HL-60/S4 (cell line): Measurements from ENCODE around the gene ATP6V0D1.

ENCODE experiments used
- in situ Hi-C: fragments of 300-500 bp; cut with MboI; formaldehyde crosslinking; loops from 2 replicates; pipeline ENCODE4 v1.14.3; 2022; ENCODE audit warnings: low sequenced_read_pairs

Gene ATP6V0D1

DNA sequence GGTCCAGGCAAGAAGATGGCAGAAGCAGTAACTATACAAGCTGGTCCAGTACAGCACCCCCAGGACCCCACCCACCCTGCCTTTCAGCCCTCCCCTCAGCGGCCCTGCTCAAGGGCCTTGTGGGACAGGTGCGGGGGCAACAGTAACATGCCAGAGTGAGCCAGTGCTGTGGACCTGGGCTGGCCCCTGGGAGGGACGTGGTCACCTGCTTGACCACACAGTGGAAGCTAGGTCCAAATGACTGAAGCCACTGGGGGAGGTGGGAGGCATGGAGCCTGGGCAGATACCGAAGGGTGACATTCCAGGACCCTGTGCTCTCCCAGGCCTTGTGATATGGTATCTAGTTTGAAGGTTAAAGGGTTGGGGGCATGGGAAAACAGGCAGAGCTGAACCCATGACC, 17.3 kb downstream of the ATP6V0D1 start:
- in situ Hi-C loops = loop anchor here (25.0 kb wide), 1 partner anchor 501 kb away; the partner anchor contains the start of gene CES3

- in situ Hi-C loops = loop anchor here (25.0 kb wide), 1 partner anchor 501 kb away; the partner anchor contains the start of gene CES3
These were observed 17.9 kb downstream of the ATP6V0D1 start for GRCh38 chr16:67463059-67463458.

DNA sequence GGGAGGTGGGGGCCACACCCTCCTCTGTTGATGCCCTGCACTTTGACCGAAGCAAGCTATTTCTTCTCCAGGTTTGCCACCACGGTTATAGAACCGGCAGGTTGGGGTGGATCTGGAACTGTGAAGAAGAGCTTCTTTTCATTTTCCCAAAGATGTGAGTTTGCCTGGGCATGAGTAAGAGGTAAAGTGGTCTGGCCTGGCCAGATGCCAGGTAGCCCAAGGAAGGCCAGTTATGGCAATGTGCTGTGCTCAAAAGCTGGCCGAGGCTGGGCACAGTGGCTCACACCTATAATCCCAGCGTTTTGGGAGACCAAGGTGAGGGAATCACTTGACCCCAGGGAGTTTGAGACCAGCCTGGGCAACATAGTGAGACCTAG, 18.7 kb downstream of the ATP6V0D1 start:
- in situ Hi-C loops = loop anchor here (25.0 kb wide), 1 partner anchor 500 kb away; the partner anchor contains the start of gene CES3

DNA sequence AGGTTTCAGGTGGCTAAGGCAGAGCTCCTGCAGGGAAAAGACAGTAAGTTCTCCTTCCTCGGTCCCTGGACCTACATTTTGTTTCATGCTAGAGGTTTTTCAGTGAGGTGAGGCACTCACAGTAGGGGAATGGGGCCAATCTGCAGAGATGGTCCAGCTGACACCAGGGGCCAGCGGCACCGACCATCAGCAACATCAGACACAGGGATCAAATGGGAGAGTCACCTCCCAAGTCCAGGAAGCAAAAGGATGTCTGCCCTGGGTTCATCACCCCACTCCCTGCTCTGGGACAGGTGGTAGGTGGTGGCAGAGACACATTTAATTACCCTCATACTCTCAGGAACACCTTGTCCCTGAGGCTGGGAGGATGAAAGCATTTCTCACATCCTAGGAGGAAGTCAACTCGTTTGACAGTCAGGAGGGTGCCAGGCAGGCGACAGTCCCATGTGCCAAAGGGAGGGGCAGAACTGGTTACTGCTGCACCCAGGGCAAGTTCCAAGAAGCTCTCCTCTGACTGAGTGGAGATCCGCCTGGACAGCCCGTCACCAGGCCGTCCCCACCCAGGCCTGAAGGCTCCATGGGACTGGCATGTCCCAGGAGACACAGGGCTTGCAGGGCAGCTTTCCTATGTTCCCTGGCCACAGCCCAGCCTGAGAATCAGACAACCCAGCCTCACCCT, 19.2 kb downstream of the ATP6V0D1 start:
- in situ Hi-C loops = loop anchor here (25.0 kb wide), 1 partner anchor 499 kb away; the partner anchor contains the start of gene CES3

DNA sequence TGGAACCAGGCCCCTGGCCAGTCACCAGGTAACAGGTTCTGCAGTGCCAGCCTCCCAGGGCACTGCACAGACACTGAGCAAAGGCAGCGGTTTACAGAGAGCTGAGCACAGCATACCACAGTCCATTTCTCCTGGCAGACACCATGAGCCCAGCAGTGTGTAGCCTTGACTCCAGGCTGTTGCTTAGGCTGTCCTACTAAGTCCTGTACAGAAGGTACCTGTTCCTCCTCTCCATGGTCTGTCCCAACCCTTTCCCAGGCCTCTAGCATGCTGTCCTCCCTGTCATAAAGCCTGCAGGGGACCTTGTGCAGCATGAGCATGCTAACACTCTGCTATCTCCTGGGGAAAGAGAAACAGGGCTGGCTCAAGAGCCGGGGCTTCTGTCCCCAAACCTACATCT, 20.0 kb downstream of the ATP6V0D1 start:
- in situ Hi-C loops = loop anchor here (25.0 kb wide), 1 partner anchor 499 kb away; the partner anchor contains the start of gene CES3

DNA sequence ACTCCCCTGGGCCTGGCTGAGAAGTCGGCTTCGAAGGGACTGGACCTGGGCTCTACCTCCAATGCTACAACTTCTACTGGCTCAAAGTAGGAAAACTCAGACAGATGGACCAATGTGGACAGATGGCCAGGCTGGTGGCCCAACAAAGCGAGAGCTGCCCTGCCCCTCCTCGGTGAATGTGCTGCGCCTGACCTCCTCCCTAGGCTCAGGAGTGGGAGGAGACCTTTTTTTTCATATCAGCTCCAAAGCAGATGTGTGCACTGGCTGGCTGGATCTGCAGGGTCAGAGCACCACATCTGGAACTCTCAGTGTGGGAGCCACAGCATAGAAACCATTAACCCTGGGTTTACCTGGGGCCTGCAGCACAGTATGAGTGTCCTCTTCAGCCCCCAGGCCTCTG, 20.8 kb downstream of the ATP6V0D1 start:
- in situ Hi-C loops = loop anchor here (25.0 kb wide), 1 partner anchor 498 kb away; the partner anchor contains the start of gene CES3

GRCh38 chr16:67459861-67460150, 21.2 kb downstream of the ATP6V0D1 start:
- in situ Hi-C loops = loop anchor here (25.0 kb wide), 1 partner anchor 498 kb away; the partner anchor contains the start of gene CES3

DNA sequence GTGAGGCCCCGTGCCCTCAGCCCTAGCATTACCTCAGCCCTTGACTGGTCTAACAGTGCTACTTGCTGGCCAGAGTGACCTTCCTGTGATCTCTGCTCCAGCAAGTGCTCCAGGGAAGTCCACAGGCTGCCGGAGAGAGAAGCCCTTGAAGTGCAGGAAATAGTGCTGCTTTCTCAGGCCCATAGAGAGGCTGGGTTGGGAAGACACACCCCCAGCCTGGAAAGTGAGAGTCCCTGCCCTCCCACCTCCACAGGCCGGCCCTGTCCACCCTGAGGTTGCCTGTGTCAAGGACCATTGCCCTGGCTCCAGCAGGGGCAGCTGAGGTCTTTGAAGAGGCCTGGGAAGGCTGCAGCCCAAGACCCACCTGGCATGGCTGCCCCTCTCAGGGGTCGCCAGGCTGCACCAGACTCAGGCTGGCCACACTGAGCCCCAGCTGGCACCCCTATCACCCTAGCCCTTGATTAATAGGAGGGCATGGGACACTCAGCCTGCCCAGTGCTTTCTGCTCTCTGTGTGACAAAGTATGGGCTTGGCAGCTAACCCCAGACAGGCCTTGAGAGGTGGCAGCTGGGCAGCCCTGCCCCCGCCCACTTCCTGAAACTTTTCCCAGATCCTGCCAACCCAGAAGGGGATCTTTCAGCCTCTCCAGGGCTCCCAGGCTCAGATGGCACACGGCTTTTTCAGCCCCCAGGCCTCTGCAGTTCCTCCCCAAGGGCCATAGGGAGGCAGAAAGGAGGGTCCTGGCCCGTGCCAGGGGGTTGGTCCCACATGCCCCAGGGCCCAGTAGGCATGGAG, 21.7 kb downstream of the ATP6V0D1 start:
- in situ Hi-C loops = loop anchor here (25.0 kb wide), 1 partner anchor 497 kb away; the partner anchor contains the start of gene CES3

GRCh38 chr16:67458121-67458641, 22.8 kb downstream of the ATP6V0D1 start:
- in situ Hi-C loops = loop anchor here (25.0 kb wide), 1 partner anchor 496 kb away; the partner anchor contains the start of gene CES3

DNA sequence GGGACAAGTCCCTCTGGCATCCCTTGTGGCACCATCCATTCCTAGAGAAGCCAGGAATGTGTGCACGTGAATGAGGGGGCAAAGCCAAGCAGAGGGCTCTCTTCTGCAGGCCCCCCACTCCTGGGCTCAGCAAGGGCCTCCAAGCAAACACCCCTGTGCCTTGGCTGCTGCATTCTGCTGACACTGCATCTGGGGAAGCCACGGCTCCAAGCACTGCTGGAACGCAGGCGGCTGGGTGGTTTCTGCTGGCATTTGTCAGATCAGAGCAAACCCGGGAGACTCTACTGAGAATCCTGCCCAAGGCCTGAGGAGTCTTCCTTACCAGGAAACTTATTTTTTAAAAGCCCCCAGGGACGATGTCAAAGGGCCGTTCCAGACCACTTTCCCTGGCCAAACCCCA, 23.3 kb downstream of the ATP6V0D1 start:
- in situ Hi-C loops = loop anchor here (25.0 kb wide), 1 partner anchor 495 kb away; the partner anchor contains the start of gene CES3

DNA sequence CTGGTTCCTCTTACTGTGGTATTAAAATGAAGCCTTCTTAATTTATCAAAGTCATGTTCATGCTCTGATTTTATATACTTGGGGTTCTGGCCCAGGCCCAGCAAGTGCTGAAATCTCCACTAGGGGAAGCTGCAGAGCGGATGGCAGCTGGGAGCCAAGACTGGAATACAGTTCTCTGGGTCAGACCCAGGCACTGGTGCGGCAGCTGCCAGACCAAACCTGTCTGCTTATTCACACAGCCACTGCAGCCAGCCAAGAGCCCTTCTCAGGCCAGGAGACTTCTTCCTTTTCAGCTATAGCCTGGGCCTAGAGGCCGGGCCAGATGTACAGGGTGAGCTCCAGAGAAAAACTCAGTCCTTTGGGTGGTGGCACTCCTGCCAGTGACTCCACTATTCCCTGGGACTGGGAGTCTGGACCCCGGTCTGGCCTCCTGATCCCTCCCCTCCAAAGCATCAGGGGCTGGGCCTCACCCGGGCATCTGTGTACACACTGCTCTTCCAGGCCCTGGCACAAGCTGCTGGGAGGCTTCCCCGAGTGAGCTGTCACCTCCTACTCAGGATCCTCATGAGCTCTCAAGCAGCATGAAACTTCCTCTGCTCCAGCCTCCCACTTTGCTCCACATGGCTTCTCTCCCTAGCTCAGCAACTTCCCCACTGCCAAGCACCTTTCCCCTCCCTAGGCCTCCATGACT, 24.4 kb downstream of the ATP6V0D1 start:
- in situ Hi-C loops = loop anchor here (25.0 kb wide), 1 partner anchor 494 kb away; the partner anchor contains the start of gene CES3

- in situ Hi-C loops = loop anchor here (25.0 kb wide), 1 partner anchor 493 kb away; the partner anchor contains the start of gene CES3
These were observed 26.1 kb downstream of the ATP6V0D1 start for GRCh38 chr16:67454852-67455251.

DNA sequence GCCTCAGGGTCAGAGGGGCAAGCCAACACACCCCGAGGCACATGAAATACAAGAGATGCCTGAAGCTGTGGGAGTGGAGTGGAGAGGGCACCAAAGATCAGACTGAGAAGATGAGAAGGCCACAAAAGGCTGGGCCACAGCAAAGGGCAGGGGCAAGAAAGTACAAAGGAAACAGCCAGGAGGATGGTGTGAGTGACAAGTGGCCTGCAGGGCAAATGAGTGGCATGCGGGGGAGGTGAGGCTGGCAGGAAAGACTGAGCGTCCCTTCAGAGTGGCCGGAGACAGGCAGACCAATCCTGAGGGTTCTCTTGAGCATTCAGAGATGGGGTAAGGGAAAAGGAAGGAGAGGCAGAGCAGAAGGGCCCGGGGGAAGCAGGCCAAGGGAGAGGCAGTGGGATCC, 26.9 kb downstream of the ATP6V0D1 start:
- in situ Hi-C loops = loop anchor here (25.0 kb wide), 1 partner anchor 492 kb away; the partner anchor contains the start of gene CES3

- in situ Hi-C loops = loop anchor here (25.0 kb wide), 1 partner anchor 490 kb away; the partner anchor contains the start of gene CES3
These were observed 29.1 kb downstream of the ATP6V0D1 start for GRCh38 chr16:67451704-67452435.

- in situ Hi-C loops = loop anchor here (25.0 kb wide), 1 partner anchor 489 kb away; the partner anchor contains the start of gene CES3
These were observed 29.8 kb downstream of the ATP6V0D1 start for GRCh38 chr16:67451061-67451703.

GRCh38 chr16:67449739-67450138, 31.2 kb downstream of the ATP6V0D1 start:
- in situ Hi-C loops = loop anchor here (25.0 kb wide), 1 partner anchor 487 kb away; the partner anchor contains the start of gene CES3

DNA sequence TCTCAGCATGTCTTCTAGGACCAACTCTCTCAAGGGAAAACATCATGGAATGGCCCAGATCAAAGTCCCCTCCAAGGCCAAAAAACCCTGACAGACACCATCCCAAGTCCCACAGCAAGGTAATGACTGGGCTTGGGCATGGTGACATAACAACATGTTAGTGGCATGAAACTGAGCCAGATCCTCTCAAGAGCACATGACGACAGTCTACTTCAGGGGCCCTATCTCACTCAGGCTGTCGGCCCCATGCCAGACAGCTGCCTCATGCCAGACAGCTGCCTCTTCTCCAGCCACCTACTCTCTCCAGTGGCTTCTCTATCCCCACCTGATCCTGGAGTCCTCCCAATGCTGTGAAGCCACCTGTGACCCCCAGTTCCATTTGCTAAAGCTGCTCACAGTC, 31.6 kb downstream of the ATP6V0D1 start:
- in situ Hi-C loops = no loop called here

DNA sequence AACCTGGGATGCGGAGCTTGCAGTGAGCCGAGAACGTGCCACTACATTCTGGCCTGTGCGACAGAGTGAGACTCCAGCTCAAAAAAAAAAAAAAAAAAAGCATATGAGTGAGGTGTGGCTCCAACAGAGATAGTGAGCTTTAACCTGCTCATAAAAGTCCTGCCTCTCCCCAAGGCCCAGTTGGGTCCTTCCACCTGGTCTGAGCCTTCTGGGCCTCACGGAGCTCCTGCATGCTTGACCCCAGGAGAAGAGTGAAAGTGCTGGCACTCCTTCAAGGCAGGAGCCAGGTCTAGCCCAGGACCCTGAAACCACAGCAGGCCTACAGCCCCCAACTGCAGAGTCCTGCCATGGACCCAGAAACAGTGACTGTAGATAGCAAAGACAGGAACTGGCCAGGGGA, 32.4 kb downstream of the ATP6V0D1 start:
- in situ Hi-C loops = no loop called here

DNA sequence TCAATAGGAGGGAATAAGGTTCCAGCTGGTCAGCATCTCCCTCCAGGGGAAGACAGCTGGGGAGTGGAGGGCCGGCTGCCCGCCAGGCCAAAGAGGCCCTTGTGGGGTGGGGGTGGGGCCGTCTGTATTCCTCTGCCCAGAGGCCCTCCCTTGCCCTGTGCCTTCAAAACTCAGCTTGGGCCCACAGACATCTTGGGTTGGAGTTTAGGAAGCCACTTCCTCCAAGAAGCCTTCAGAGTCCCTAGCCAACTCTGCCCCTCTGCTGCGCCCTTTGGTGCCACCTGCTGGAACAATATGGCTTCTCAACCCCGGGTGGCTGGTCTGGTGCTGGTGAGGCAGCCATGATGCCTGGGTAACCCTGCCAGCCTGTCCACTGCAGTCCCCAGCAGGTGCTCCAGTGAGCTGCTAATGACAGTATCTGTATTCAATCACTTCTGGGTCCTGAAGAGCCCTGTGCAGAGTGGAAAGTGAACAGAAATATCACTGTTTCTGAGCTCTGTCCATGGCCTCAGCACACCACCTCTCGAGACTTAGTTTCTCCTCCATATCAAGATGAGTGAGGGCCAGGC, 33.4 kb downstream of the ATP6V0D1 start:
- in situ Hi-C loops = no loop called here
